Measurements from ENCODE around the gene RAB19.

The RAB19 gene

DNA sequence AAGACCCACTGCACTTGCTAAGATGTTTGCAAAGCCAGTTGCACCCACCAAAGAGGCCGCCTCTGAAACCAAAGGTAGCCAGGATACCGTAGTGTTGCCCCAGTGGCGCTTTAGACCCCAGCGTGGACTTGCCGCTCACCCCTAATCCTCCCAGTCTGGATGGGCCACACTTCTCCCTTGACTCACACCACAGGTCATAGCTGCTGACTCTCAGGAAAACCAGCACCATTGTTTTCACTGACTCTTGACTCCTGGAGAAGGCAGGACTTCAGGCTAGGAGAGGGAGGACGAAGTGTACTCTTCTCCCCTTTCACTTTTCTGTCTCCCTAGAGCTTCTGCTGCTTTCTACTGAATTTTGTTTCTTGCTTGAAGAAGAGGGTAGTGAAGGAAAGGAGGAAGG is 22.3 kb downstream of the RAB19 start:
- no peak overlapping the region for H3K4me3 ChIP-seq (ENCODE audit: low read depth, low read length)
- H2AFZ ChIP-seq (ENCODE audit: low read length, unreplicated experiment), result no peak overlapping the region
- H3K36me3 ChIP-seq (ENCODE audit: insufficient read depth, low read length), result no peaks in the 10 kb centered on the region
- 0 out of 2 replicates have a peak, but pooled peaks cover 4% of the 10 kb centered on the region for H3K27me3 ChIP-seq (ENCODE audit: insufficient read depth, low read length)
- H3K27ac ChIP-seq (ENCODE audit: low read depth, low read length), result no peak overlapping the region
- no peaks in the 10 kb centered on the region for H3K79me2 ChIP-seq (ENCODE audit: control insufficient read depth, insufficient read depth, low read length, unreplicated experiment)
- no peaks in the 10 kb centered on the region for H3K4me1 ChIP-seq (ENCODE audit: control insufficient read depth, insufficient read depth, low read length, unreplicated experiment)

DNA sequence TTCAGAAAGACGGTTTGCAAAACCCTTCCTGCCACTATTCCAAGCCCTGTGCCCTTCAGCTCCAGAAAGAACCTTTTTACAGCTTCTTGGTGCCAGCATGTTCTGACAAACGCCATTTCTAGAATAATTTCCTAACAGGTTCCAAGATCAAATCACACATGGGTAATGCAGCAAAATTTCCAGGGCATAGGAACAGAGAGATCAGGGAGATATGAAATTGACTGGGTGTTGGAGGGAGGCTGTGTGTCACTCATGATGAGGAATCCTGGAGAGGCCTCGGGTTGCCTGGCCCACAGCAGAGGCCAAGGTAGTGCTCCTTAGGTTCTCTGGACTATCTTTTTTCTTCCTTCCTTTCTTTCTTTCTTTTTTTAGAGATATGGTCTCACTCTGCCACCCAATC is 29.5 kb downstream of the RAB19 start:
- Histone ChIP-seq H3K79me2 (ENCODE audit: control insufficient read depth, insufficient read depth, low read length, unreplicated experiment) (no peaks in the 10 kb centered on the region), H3K4me1 (ENCODE audit: control insufficient read depth, insufficient read depth, low read length, unreplicated experiment) (no peaks in the 10 kb centered on the region), H2AFZ (ENCODE audit: low read length, unreplicated experiment) (no peak overlapping the region), H3K27me3 (ENCODE audit: insufficient read depth, low read length) (0 out of 2 replicates have a peak, but pooled peaks cover 4% of the 10 kb centered on the region), H3K27ac (ENCODE audit: low read depth, low read length) (no peak overlapping the region), H3K36me3 (ENCODE audit: insufficient read depth, low read length) (no peaks in the 10 kb centered on the region), H3K4me3 (ENCODE audit: low read depth, low read length) (no peak overlapping the region)

DNA sequence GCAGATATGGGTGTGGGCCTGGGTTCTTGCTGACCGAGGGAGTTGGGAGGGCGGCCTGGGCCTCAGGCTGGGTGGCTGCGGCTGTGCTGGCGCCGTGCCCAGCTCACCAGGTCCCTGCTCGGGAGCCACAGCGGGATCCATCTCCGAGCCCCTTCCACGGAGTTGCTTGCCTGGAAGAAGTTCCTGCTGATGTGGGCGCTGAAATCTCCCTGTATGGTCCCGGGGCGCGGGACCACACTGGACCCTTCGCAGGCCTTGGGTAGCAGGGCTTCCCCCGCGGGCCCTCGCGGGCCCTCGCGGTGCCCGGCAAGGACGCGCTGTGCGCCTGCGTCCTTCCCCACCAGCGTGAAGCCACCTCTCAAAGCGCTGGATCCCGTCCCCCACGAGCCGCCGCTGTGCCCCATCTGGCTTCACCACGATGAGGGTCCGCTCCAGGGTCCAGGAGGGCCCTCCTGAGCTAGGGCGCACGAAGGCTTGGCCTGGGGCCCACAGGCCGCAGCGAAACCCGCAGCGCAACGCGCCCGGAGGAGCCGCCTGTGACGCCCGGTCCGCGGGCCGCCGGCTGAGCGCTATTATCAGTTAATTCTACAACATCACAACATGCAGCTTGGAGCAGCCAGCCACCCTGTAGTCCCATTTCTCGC is 31.5 kb downstream of the RAB19 start:
- Histone ChIP-seq H3K27ac (ENCODE audit: low read depth, low read length) (no peak overlapping the region), H3K4me1 (ENCODE audit: control insufficient read depth, insufficient read depth, low read length, unreplicated experiment) (no peaks in the 10 kb centered on the region)

DNA sequence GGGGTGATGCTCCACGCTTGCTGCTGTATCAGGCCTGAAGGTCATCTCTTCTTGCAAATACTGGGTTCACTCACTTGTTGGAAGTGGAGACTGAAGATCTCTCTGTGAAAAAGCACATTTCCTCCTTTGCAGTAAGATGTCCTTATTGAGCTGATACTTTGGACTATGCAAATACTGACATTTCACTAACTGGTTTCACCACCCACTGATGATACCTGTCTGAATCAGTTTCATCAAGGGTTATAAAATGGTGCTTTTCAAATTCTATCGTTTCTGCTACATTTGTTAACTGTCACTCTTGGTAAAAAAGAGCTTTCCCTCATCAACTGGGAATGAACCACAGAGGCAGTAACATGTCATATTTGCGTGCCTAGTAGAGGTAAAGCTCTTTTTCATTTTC is 35.5 kb downstream of the RAB19 start:
- Histone ChIP-seq H3K27ac (ENCODE audit: low read depth, low read length) (no peak overlapping the region), H2AFZ (ENCODE audit: low read length, unreplicated experiment) (no peak overlapping the region), H3K4me1 (ENCODE audit: control insufficient read depth, insufficient read depth, low read length, unreplicated experiment) (no peaks in the 10 kb centered on the region), H3K27me3 (ENCODE audit: insufficient read depth, low read length) (no peaks in the 10 kb centered on the region), H3K36me3 (ENCODE audit: insufficient read depth, low read length) (no peaks in the 10 kb centered on the region), H3K4me3 (ENCODE audit: low read depth, low read length) (no peak overlapping the region), H3K79me2 (ENCODE audit: control insufficient read depth, insufficient read depth, low read length, unreplicated experiment) (no peaks in the 10 kb centered on the region)

More for the DNA sequence above, 31.5 kb downstream of the RAB19 start:
- no peak overlapping the region for H2AFZ ChIP-seq (ENCODE audit: low read length, unreplicated experiment)
- no peaks in the 10 kb centered on the region for H3K79me2 ChIP-seq (ENCODE audit: control insufficient read depth, insufficient read depth, low read length, unreplicated experiment)
- H3K4me3 ChIP-seq (ENCODE audit: low read depth, low read length), result no peak overlapping the region
- H3K27me3 ChIP-seq (ENCODE audit: insufficient read depth, low read length), result no peaks in the 10 kb centered on the region
- no peaks in the 10 kb centered on the region for H3K36me3 ChIP-seq (ENCODE audit: insufficient read depth, low read length)

DNA sequence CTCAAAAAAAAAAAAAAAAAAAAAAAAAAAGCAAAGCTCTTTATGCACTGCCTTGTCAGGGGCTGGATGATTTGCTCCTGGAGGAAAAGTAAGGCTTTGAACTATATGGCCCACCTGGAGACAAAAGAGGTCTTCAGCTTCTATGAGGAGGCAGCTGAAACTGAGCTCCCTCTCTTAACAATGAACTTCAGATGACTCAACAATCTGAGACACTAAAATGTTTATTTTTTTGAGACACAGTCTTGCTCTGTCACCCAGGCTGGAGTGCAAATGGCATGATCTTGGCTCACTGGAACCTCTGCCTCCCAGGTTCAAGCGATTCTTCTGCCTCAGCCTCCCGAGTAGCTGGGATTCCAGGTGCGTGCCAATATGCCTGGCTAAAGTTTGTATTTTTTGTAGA is 36.7 kb downstream of the RAB19 start:
- Histone ChIP-seq H3K27ac (ENCODE audit: low read depth, low read length) (no peak overlapping the region), H2AFZ (ENCODE audit: low read length, unreplicated experiment) (no peak overlapping the region), H3K36me3 (ENCODE audit: insufficient read depth, low read length) (no peaks in the 10 kb centered on the region), H3K4me1 (ENCODE audit: control insufficient read depth, insufficient read depth, low read length, unreplicated experiment) (no peaks in the 10 kb centered on the region), H3K27me3 (ENCODE audit: insufficient read depth, low read length) (no peaks in the 10 kb centered on the region), H3K4me3 (ENCODE audit: low read depth, low read length) (no peak overlapping the region), H3K79me2 (ENCODE audit: control insufficient read depth, insufficient read depth, low read length, unreplicated experiment) (no peaks in the 10 kb centered on the region)

DNA sequence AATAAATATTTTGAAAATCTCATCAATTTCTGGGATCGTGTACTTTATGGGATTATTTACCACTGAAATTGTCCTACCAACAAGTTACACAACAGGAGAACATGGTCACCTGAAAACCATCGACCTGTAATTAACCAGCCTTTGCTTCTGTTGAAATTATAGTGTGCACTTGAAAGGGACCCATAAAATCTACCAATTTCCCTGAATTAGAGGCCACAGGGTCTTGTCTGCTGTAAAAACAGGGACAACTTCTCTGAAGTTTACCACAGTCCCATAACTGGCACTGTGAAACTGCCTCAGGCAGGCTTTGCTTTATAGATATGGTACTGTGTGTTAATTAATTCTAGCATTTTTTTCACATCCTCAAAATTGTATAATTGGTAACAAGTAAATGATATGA is 37.7 kb downstream of the RAB19 start:
- Histone ChIP-seq H3K4me3 (ENCODE audit: low read depth, low read length) (no peak overlapping the region), H3K4me1 (ENCODE audit: control insufficient read depth, insufficient read depth, low read length, unreplicated experiment) (no peaks in the 10 kb centered on the region), H3K27ac (ENCODE audit: low read depth, low read length) (no peak overlapping the region), H3K79me2 (ENCODE audit: control insufficient read depth, insufficient read depth, low read length, unreplicated experiment) (no peaks in the 10 kb centered on the region), H3K36me3 (ENCODE audit: insufficient read depth, low read length) (no peaks in the 10 kb centered on the region), H3K27me3 (ENCODE audit: insufficient read depth, low read length) (no peaks in the 10 kb centered on the region), H2AFZ (ENCODE audit: low read length, unreplicated experiment) (no peak overlapping the region)

DNA sequence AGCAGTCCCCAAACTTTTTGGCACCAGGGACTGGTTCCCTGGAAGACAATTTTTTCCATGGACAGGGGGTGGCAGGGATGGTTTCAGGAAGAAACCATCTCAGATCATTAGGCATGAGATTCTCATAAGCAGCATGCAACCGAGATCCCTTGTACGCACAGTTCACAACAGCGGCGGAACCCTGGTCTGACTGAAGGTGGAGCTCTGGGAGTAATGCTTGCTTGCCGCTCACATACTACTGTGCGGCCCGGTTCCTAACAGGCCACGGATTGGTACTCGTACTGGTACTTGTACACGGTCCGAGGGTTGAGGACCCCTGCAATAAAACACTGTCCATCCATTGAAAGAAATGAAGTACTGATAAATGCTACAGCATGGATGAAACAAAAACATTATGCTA is 42.6 kb downstream of the RAB19 start:
- H3K27me3 ChIP-seq (ENCODE audit: insufficient read depth, low read length), result no peaks in the 10 kb centered on the region
- no peak overlapping the region for H3K27ac ChIP-seq (ENCODE audit: low read depth, low read length)
- no peak overlapping the region for H2AFZ ChIP-seq (ENCODE audit: low read length, unreplicated experiment)
- no peaks in the 10 kb centered on the region for H3K4me1 ChIP-seq (ENCODE audit: control insufficient read depth, insufficient read depth, low read length, unreplicated experiment)
- no peaks in the 10 kb centered on the region for H3K36me3 ChIP-seq (ENCODE audit: insufficient read depth, low read length)
- H3K4me3 ChIP-seq (ENCODE audit: low read depth, low read length), result no peak overlapping the region
- no peaks in the 10 kb centered on the region for H3K79me2 ChIP-seq (ENCODE audit: control insufficient read depth, insufficient read depth, low read length, unreplicated experiment)

DNA sequence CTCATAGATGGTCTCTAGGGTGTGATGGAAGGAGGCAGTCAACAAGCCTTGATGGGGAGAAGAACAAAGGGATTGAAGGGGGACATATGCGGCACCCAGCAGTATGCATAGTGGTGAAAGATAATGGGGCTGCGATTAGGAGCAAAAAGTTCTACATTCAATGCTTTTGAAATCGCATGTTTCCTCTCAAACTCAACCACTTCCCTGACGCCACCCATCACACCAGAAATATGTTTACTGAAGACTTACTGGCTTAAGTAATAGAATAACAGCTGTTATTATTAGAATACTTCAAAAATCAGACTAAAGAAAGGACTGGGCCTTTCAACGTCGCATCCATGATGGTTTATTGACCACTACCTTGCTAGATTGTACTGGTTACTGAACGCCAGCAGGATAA is 44.0 kb downstream of the RAB19 start:
- Histone ChIP-seq H3K4me3 (ENCODE audit: low read depth, low read length) (no peak overlapping the region), H3K27me3 (ENCODE audit: insufficient read depth, low read length) (no peaks in the 10 kb centered on the region), H2AFZ (ENCODE audit: low read length, unreplicated experiment) (no peak overlapping the region), H3K36me3 (ENCODE audit: insufficient read depth, low read length) (no peaks in the 10 kb centered on the region), H3K4me1 (ENCODE audit: control insufficient read depth, insufficient read depth, low read length, unreplicated experiment) (no peaks in the 10 kb centered on the region), H3K27ac (ENCODE audit: low read depth, low read length) (no peak overlapping the region), H3K79me2 (ENCODE audit: control insufficient read depth, insufficient read depth, low read length, unreplicated experiment) (no peaks in the 10 kb centered on the region)

DNA sequence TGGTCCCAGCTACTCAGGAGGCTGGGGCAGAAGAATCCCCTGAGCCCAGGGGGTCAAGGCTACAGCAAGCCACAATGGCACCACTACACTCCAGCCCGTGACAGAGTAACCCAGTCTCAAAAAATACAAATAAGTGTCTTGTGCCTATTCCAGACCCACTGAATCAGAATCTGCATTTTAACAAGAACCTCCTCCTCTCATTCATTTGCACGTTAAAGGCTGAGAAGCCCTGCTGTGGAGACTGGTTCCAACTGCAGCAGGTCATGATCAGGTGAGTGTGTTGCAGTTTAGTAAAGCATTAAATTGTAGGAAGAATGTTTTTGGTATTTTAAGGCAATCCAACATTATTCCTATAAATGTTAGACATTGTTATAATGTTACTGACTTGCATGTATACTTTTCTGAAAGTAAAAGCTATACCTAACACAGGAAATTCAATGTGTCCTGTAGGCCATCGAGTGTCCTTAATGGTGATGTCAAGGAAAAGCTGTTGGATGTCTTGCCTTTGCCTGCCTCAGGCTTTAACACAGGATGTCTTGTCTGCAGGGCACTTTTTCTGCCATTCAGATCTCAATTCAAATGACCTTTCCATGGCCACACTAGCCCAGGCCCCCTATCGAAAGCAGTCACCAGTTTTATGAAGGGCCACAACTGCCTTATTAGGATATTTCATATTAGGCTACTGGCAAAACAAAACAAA is 45.1 kb downstream of the RAB19 start:
- H3K4me1 ChIP-seq (ENCODE audit: control insufficient read depth, insufficient read depth, low read length, unreplicated experiment), result no peaks in the 10 kb centered on the region
- H3K27me3 ChIP-seq (ENCODE audit: insufficient read depth, low read length), result no peaks in the 10 kb centered on the region
- no peaks in the 10 kb centered on the region for H3K36me3 ChIP-seq (ENCODE audit: insufficient read depth, low read length)
- no peaks in the 10 kb centered on the region for H3K79me2 ChIP-seq (ENCODE audit: control insufficient read depth, insufficient read depth, low read length, unreplicated experiment)
- H3K27ac ChIP-seq (ENCODE audit: low read depth, low read length), result no peak overlapping the region
- no peak overlapping the region for H3K4me3 ChIP-seq (ENCODE audit: low read depth, low read length)
- H2AFZ ChIP-seq (ENCODE audit: low read length, unreplicated experiment), result no peak overlapping the region

DNA sequence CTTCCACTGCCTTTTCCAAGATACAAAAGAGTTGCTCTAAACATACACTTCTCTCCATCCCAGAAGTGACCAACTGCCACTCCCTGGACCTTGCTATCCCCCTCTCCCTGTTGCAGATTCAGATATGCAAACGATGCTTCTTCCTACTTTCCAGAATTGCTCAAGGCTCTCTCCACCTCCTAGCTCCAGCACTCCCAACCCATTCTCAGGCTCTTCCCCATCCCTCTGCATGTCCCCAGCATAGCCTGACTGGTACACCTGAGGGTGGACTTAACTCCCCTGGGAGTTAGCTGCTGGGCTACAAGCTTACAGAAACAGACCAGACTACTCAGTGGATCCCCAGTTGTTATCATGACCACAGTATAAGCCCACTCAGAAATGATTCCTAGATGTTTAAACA is 47.9 kb downstream of the RAB19 start:
- Histone ChIP-seq H3K27me3 (ENCODE audit: insufficient read depth, low read length) (no peaks in the 10 kb centered on the region), H3K79me2 (ENCODE audit: control insufficient read depth, insufficient read depth, low read length, unreplicated experiment) (no peaks in the 10 kb centered on the region), H3K4me3 (ENCODE audit: low read depth, low read length) (no peak overlapping the region), H3K27ac (ENCODE audit: low read depth, low read length) (no peak overlapping the region), H2AFZ (ENCODE audit: low read length, unreplicated experiment) (no peak overlapping the region), H3K4me1 (ENCODE audit: control insufficient read depth, insufficient read depth, low read length, unreplicated experiment) (no peaks in the 10 kb centered on the region), H3K36me3 (ENCODE audit: insufficient read depth, low read length) (peaks cover 13% of the 10 kb centered on the region)

DNA sequence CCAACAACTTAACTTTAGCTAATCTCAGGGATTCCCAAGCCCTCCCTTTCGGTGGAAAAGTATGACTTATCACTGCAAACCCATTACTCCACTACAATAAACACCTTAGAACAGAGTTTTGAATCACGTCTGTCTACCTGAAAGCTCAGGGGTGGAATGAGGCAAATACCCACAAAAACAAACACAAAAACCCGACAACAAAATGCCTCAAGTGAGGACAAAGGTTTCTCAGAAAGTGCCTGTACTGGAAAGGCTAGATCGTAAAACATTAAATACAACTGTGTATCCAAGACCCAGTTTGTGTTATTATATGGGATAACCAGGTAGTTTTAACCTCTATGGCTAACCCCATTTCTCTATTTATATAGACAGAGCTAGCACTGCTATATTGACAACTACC is 49.4 kb downstream of the RAB19 start:
- H3K27me3 ChIP-seq (ENCODE audit: insufficient read depth, low read length), result no peaks in the 10 kb centered on the region
- no peak overlapping the region for H3K27ac ChIP-seq (ENCODE audit: low read depth, low read length)
- no peaks in the 10 kb centered on the region for H3K4me1 ChIP-seq (ENCODE audit: control insufficient read depth, insufficient read depth, low read length, unreplicated experiment)
- H2AFZ ChIP-seq (ENCODE audit: low read length, unreplicated experiment), result no peak overlapping the region
- no peaks in the 10 kb centered on the region for H3K79me2 ChIP-seq (ENCODE audit: control insufficient read depth, insufficient read depth, low read length, unreplicated experiment)
- peaks cover 13% of the 10 kb centered on the region for H3K36me3 ChIP-seq (ENCODE audit: insufficient read depth, low read length)
- no peak overlapping the region for H3K4me3 ChIP-seq (ENCODE audit: low read depth, low read length)

Measured in ACC112 (cell line).